GM19043 (cell line): ENCODE results near the gene SNRNP40.

Experiments
- ATAC-seq: cut with Tn5 transposase; IDR thresholded peaks from one replicate; pipeline ENCODE4 v1.9.1; 2021; ENCODE audit warnings: low read depth; ENCODE audit not compliant: unreplicated experiment

SNRNP40 gene

DNA sequence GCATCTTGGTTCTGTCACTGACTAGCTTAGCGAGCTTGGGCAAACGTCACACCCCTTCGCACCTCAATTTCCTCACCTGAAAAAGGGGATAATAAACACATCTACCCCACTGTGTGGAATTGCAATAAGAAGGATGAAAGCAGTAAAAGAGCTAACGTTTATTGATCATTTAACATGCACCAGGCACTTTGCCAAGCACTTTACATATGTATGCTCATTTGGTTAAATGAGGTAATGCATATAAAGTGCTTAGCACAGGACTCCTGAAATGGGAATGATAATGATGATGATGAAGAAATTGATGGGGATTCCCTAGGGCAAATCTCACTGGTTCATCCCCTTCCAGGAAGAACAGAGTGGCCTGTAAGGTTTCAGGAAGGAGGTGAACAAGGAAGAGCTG is 61.7 kb downstream of the SNRNP40 start:
- ATAC-seq: no peak

DNA sequence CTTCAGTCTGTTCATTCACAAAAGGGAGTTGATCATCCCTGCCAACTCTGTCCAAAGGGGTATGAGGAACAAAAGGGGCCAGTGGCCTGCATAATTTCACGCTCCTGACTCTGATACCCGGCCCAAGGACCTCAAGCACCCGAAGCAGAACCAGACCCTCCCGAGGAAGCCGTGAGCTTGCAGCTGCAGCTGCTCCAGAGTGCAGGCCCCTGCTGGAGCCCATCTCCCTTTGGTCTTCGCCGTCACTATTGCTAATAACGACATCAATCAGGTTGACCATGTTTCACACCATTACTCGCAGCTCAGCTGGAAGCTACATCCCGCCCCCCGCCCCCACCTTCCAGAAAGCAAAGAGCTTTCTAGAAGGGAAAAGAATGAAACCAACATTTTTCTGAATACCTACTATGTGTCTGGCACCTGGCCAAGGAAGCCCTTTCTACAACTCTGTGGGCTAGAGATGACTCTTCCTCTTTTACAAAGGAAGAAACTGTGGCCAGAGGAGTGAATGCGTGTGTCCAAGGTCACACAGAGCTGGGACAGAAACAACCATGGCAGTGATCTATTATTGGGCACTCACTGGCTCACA is 62.4 kb downstream of the SNRNP40 start:
- no peak for ATAC-seq

DNA sequence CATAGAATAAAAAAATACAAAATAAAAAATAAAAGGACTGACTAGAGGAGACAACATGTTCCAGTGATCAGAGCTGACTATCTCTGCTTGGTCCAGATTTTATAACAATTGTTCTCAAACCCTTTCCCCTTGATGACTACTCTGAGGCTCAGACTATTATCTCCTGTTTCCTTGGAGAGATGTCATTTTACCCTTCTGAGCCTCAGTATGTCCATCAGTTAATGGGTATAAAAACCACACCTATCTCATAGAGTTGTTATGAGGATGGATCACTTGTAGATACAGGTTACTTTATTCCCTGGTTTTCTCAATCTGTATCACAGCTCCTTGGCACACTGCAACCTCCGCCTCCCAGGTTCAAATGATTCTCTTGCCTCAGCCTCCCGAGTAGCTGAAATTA is 63.9 kb downstream of the SNRNP40 start:
- ATAC-seq: no peak

DNA sequence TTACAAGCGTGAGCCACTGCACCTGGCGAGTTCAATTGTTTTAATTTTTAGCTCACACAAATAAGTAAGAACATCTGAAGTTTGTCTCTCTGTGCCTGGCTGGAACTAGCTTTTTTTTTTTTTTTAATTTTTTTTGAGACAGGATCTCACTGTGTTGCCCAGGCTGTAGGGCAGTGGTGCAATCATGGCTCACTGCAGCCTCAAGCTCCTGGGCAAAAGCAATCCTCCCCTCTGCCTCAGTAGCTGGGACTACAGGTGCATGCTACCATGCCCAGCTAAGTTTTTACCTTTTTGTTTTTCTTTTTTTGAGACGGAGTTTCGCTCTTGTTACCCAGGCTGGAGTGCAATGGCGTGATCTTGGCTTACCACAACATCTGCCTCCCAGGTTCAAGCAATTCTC is 64.8 kb downstream of the SNRNP40 start:
- no peak for ATAC-seq

DNA sequence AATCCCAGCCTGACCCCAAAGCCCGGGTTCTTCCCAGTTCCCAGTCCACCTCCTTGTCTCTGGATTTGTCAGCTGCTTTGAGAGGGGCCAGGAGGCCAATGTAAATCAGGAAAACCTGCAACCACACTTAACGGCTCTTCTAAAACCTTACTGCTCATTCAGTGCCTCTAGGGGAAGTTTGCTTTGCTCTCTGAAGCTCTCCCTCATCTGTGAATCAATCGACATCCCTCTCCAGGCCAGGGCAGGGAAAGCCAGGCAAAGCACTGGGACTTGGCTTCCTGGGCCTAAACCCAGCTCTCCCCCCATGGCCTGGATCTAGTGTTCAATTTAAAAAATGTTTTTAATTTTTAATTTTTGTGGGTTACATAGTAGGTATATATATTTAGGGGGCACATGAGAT is 66.2 kb downstream of the SNRNP40 start:
- ATAC-seq: no peak

DNA sequence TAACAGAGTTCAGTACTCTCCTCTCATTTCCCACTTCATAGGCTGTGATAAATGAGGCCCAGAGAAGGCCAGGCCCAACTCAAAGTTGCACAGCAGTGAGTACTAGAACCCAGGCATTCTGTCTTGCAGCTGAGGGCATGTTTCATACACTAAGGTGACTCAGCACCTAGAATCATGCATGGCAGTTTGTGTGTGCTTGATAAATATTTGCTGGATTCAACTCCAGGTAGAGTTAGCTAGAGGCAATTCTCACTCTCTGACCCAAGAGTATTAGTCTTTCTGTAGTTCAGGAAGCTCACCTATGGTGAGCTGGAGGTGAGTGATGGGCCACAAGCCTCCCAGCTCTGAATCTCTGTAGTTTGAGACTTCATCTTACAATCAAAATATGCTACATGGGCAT is 67.6 kb downstream of the SNRNP40 start:
- ATAC-seq: no peak

DNA sequence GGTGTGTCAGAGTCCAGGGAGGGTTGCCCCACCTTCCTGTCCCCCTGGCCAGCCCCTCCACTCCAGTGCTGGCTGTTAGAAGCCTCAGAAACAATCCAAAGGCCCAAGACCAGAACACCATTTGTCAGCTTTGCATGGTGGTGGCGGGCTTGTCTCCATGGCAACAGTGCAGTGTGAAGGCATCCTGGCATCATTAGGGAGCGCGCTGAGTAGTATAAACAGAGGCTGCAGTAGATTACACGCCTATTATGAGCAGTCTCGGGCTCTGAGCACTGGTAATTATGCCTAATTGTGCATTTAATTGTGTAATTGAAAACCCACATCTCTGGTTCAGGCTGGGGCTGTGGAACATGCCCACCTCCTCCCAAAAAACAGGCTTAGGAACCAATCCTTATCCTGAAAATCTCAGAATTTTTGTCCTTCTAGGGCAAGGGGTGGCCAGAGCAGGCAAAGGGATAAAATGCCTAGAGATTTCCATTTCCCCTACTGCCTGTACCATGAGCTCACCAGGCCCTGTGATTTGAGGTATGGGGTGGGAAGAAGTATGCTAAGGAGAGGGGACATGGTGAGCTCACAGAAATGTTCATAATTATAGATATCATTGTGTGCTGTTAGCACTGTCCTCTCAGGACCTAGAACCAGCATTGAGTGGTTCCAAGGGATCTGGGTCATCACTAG is 68.6 kb downstream of the SNRNP40 start:
- no peak for ATAC-seq

DNA sequence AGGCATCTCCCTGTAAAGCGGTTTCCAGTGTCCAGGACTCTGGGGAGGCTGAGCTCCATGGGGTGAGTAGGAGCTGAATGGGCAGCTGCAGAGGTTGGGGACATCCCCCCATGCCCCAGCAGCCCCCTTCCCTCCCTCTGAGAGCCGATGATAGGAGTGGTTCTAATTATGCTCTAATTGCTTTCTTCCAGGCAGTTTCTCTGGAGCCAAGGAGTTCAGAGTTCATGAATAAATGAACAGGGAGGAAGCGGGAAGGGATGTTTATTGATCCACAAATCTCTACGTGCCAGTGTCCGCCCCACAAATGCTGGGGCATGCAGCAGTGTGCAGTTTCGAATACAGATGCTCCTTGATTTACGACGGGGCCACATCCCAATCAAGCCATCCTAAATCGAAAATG is 72.5 kb downstream of the SNRNP40 start:
- no peak for ATAC-seq

DNA sequence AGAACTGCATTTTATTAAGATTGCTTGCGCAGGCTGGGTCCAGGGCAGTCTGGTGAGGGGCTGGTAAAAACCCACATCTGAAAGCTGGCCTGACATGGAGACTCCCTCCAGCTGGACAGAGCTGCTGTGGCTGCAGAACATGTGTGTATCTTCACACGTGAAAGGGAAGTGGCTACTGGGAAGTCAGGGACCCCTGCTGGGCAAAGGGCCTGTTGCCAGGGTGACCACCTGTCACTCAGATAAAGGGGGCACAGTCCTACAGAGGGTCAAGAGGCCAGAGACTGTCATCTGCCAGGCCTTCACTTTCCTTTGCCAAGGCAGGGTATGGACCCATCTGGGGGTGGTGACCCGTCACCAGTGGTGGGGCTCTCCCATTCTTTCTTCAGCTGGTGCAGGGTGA is 74.4 kb downstream of the SNRNP40 start:
- no peak for ATAC-seq

DNA sequence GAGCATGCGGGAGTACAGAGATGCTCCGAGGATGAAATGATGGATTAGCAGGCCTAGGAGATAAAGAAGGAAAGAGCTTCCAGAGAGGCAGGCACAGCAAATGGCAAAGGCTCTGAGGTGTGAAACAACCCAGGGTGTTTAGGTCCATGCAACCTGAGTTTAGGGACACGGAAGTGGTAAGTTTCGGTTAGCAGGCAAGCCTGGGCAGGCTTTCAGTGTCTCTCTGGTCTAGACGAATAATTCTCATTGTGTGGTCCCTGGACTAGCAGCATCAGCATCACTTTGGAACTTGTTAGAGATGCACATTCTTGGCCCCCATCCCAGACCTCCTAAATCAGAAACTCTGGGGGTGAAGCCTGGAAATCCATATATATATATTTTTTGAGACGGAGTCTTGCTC is 75.5 kb downstream of the SNRNP40 start:
- no peak for ATAC-seq

DNA sequence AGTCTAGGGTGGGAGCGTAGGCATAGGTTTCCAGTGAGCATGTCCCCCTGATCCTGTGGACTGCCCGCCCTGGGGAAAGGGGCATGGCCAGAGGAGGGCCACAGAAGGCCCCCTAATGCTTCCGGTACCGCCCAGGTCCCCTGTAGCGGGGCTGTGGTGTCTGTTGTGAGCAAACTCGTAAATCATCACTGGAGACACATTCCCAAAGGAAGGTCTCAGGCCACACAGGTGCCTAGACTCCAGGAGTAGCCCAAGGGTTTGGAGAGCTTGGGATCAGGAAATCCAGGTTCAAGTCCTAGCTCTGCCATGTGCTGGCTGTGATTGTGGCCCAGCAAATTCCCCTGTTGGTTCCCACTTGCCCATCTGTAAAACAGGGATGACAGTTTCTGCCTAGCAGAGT is 77.1 kb downstream of the SNRNP40 start:
- ATAC-seq: no peak

DNA sequence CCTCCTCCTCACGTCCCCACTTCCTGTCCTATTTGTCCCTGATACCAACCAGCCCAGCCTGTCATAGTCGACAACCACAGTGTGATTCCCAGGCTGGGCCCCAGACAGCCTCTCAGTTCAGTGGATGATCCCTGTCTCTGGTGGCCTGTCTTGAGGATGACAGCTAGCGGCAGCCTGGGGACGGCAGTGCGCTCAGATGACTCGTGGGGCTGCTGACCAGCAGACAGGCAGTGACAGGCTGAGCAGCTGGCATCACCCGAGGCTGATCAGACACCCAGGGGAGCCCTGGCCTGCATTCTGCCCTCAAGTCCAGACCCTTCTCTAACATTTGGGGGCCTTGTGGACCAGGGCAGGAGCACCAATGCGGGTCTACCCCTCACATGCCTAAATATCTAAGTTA is 77.9 kb downstream of the SNRNP40 start:
- no peak for ATAC-seq

DNA sequence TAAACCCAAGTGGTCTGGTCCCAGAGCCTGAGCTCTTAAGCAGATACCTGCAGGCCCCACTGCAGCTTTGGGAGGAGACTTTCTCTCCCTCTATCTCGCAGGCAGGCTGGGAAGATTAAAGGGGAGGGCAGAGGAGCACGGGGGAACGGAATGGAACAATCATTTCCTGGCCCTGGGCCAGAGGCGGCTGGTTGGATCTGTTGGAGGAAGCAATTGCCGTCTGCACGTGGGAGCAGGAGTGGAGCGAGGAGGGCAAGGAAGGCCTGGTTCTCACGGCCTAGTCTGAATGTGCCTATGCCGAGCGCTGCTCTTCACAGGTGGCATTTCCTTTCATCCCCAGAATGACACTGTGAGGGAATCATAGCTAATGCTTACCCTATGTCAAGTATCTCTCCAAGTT is 80.6 kb downstream of the SNRNP40 start:
- ATAC-seq: no peak

DNA sequence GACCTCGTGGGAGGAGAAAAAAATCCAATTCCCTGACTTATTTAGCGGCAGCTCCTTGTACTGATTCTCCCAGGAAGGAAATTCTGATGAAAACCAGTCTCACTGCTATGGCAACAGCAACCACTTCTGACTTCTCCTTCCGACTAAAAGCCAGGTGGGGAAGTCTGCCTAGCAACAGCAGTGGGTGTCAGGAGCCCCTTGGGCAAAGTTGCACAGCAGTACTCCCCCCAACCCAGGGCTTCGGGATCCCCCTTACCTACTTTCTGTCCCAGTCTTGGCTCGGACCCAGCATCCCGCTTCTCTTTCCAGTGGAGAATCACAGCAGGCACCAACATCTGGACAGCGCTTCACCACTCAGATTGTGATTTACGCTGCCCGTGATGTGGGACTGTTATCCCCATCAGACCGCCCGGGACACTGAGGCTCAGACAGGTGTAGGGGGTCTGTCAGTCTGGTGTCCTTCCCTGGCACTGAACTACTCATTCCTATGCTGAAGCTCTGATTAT is 81.5 kb downstream of the SNRNP40 start:
- no peak for ATAC-seq

DNA sequence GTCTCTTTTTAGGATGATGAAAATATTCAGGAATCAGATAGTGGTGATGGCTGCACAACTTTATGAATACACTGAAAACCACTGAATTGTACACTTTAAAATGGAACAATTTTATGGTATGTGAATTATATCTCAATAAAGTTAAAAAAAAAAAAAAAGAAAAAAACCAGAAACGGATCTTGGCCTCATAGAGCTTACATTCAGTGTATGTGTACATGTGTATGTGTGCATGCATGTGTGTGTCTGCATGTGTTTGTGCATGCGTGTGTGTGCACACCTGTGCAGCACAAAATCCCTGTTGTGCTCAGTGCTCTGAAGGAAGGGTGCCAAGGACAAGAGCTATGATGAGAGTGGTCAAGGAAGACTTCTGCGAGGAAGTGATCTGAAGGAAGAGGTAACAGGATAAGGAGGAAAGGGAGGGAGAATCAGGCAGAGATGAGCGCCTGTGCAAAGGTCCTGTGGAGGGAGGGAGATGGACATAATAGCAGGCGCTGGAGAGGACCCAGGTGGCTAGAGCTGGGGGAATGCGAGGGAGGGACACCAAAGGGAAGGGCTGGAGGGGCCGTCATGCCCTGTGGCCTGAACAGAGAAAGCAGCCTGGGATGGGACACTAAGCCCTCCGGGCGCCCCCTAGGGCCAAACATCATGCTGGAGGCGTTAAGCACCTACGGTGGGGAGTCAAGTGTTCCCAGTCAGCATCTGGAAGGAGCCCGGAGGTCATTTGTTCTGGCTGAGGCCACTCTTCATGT is 82.1 kb downstream of the SNRNP40 start:
- ATAC-seq: no peak
